Adrenal gland (tissue), 12 donors: ENCODE measurements around the gene C11orf58. TPM values are rescaled to one million over a fixed set of nuclear protein-coding genes. Genes with fewer than 3 reads are reported as not detected.

Experiments
- DNase-seq, 7 donors: peaks; one replicate each; pipeline ENCODE4 v3.0.0-alpha.2; 2019 to 2020
- H3K27ac ChIP-seq, 5 donors: fragments of 200-600 bp; sonication (generic) in 4 of 5; 1 replicate in 3 of 5; 2 replicates in 2 of 5; pipeline versions ENCODE4 v1.5.1 to v1.8.0; 2016 to 2020; ENCODE audit warnings: mild to moderate bottlenecking in 1 of 5
- H3K27me3 ChIP-seq: fragments of 200-600 bp; 2 replicates; pipeline ENCODE4 v1.8.0; 2021
- H3K36me3 ChIP-seq, 2 donors: fragments of 200-600 bp; replicated peaks in 1 of 2; 1 replicate in 1 of 2; 2 replicates in 1 of 2; pipeline versions ENCODE4 v1.5.1 to v1.8.0; 2018 to 2022
- H3K4me1 ChIP-seq, 2 donors: fragments of 200-600 bp; replicated peaks in 1 of 2; 1 replicate in 1 of 2; 2 replicates in 1 of 2; pipeline versions ENCODE4 v1.5.1 to v1.8.0; 2018 to 2021
- H3K4me3 ChIP-seq, 4 donors: fragments of 200-600 bp; sonication (generic) in 3 of 4; one replicate each; pipeline ENCODE4 v1.5.1; 2016 to 2018
- H3K9me3 ChIP-seq, 3 donors: fragments of 200-600 bp; sonication (generic) in 1 of 3; replicated peaks in 1 of 3; 1 replicate in 2 of 3; 2 replicates in 1 of 3; pipeline versions ENCODE4 v1.5.1 to v1.8.0; 2016 to 2021
- POLR2A ChIP-seq, 2 donors: fragments of 450-650 bp; IDR thresholded peaks; one replicate each; pipeline ENCODE4 v1.6.1; 2017; ENCODE audit warnings: antibody characterized with exemption in 2 of 2, mild to moderate bottlenecking in 2 of 2, moderate library complexity in 1 of 2
- WGBS, 4 donors: extraction: QIAGEN DNeasy Blood & Tissue Kit in 2 of 4; methylation state at CpG; one replicate each; pipeline versions ENCODE4 v1.1.5 to v1.1.7; 2013 to 2017; 5-methylcytosine and 5-hydroxymethylcytosine counted together
- intact Hi-C, 2 donors: fragments of 100-400 bp; cut with DNase I; formaldehyde crosslinking; loops; one replicate each; pipeline versions ENCODE4 v1.14.1 to v1.15.0; 2022 to 2023
- polyA plus RNA-seq, 3 donors: library from polyadenylated mRNA; stranded (reverse); fragments of 200-250 nt in 2 of 3; fragments of 350-450 nt in 1 of 3; fragmentation: Illumina TruSeq in 1 of 3; extraction: RNeasy Lipid Tissue Mini Kit (QIAGEN cat#74804) in 1 of 3; gene quantifications; one replicate each; pipeline ENCODE4 v1.2.3, GENCODE V29; 2013 to 2014
- total RNA-seq, 9 donors: library from RNA; depleted of rRNA in 4 of 9; stranded (reverse); fragments of >200 nt in 4 of 9; fragments of 120-200 nt in 1 of 9; fragmentation: NEBNext Ultra II Directional in 1 of 9; extraction: Animal tissue kit (Norgen Biotek cat#: 25700) in 1 of 9; gene quantifications; one replicate each; pipeline versions ENCODE4 v1.1.0 to v1.2.4, GENCODE V29; 2013 to 2023
- TF ChIP-seq, protein P1 (sequence below), 6 experiments: fragments of 450-650 bp in 4 of 6; fragments of 200-600 bp in 2 of 6; sonication (generic) in 1 of 6; IDR thresholded peaks; 1 replicate in 5 of 6; 2 replicates in 1 of 6; pipeline versions ENCODE4 v1.5.1 to v1.8.0; 2016 to 2021; ENCODE audit warnings: antibody characterized with exemption in 6 of 6, mild to moderate bottlenecking in 2 of 6, moderate library complexity in 1 of 6
- donor health status: healthy with polysubstance abuse.
- donor health status: Bipolar disorder and iron deficiency.
- donor health status: DM: yes; HTN: yes; CAD: no.
- donor health status: DM: no; HTN: no; CAD: no.
- donor health status: DM: no; HTN: no; CAD: no.
- donor health status: DM: yes; HTN: yes; CAD: no.

C11orf58 gene
- total and polyA plus RNA-seq, 12 donors: 63.7 to 297 (median 125) TPM

GRCh38 chr11:16778876-16779275 lies 40.4 kb downstream of the C11orf58 start:
- no peaks in the 10 kb centered on the region for H3K27me3 ChIP-seq
- no peaks in the 10 kb centered on the region for H3K4me1 ChIP-seq
- intact Hi-C loops: no loop called here
- DNase-seq: peak in 2 of 7 donors; percentile 14 to 17
- 88 to 95% (median 91%) methylated on average over 5 to 8 of the region's 8 CpGs for WGBS, 4 donors
- no peak overlapping the region for H3K4me3 ChIP-seq
- no peak overlapping the region for H3K27ac ChIP-seq
- H3K36me3 ChIP-seq: no peaks in the 10 kb centered on the region
- TF ChIP-seq POLR2A (IDR thresholded peaks at IDR 0.05): no peak
- TF ChIP-seq, protein P1, sequence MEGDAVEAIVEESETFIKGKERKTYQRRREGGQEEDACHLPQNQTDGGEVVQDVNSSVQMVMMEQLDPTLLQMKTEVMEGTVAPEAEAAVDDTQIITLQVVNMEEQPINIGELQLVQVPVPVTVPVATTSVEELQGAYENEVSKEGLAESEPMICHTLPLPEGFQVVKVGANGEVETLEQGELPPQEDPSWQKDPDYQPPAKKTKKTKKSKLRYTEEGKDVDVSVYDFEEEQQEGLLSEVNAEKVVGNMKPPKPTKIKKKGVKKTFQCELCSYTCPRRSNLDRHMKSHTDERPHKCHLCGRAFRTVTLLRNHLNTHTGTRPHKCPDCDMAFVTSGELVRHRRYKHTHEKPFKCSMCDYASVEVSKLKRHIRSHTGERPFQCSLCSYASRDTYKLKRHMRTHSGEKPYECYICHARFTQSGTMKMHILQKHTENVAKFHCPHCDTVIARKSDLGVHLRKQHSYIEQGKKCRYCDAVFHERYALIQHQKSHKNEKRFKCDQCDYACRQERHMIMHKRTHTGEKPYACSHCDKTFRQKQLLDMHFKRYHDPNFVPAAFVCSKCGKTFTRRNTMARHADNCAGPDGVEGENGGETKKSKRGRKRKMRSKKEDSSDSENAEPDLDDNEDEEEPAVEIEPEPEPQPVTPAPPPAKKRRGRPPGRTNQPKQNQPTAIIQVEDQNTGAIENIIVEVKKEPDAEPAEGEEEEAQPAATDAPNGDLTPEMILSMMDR (IDR thresholded peaks at IDR 0.05): no peak
- no peaks in the 10 kb centered on the region for H3K9me3 ChIP-seq

GRCh38 chr11:16779436-16779835 lies 41.0 kb downstream of the C11orf58 start:
- peak in 3 of 7 donors; percentile 25 to 52 (median 33) for DNase-seq
- H3K27ac ChIP-seq: no peak overlapping the region
- no peaks in the 10 kb centered on the region for H3K36me3 ChIP-seq
- H3K9me3 ChIP-seq: no peaks in the 10 kb centered on the region
- intact Hi-C loops: no loop called here
- H3K27me3 ChIP-seq: no peaks in the 10 kb centered on the region
- H3K4me3 ChIP-seq: no peak overlapping the region
- WGBS, 4 donors: 73 to 87% (median 81%) methylated on average over 7 to 8 of the region's 8 CpGs
- no peak for TF ChIP-seq POLR2A (IDR thresholded peaks at IDR 0.05)
- TF ChIP-seq, protein P1 (IDR thresholded peaks at IDR 0.05): no peak
- H3K4me1 ChIP-seq: no peaks in the 10 kb centered on the region

DNA sequence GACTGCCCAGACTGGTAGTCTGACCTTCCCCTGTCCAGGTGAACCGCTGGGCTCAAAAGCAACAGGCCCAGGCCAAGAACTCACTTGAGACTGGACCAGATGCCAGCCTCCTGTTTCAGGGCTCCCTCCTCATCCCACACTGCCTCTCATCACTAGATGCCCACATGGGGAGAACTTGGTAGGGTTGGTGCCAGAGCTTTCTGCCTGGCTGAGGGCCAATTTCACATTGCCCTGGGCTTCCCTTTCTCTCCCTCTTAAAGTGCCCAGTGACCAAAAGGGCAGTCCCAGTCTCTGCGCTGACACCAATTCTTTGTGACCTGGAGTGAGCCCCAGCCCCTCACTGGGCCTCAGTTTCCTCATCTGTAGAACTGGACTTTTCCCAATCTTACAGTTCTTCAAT lies 41.7 kb downstream of the C11orf58 start:
- Histone ChIP-seq H3K9me3 (no peaks in the 10 kb centered on the region), H3K27me3 (no peaks in the 10 kb centered on the region), H3K4me1 (no peaks in the 10 kb centered on the region), H3K27ac (no peak overlapping the region), H3K4me3 (no peak overlapping the region), H3K36me3 (no peaks in the 10 kb centered on the region)
- DNase-seq: peak in 2 of 7 donors; percentile 27 to 41
- TF ChIP-seq, protein P1 (IDR thresholded peaks at IDR 0.05): no peak
- no peak for TF ChIP-seq POLR2A (IDR thresholded peaks at IDR 0.05)
- WGBS, 4 donors: 92 to 100% (median 96%) methylated on average over 2 of the region's 2 CpGs
- intact Hi-C loops: loop anchor here (10.0 kb wide), 1 partner anchor 285 kb away; no protein-coding TSS in a partner anchor

DNA sequence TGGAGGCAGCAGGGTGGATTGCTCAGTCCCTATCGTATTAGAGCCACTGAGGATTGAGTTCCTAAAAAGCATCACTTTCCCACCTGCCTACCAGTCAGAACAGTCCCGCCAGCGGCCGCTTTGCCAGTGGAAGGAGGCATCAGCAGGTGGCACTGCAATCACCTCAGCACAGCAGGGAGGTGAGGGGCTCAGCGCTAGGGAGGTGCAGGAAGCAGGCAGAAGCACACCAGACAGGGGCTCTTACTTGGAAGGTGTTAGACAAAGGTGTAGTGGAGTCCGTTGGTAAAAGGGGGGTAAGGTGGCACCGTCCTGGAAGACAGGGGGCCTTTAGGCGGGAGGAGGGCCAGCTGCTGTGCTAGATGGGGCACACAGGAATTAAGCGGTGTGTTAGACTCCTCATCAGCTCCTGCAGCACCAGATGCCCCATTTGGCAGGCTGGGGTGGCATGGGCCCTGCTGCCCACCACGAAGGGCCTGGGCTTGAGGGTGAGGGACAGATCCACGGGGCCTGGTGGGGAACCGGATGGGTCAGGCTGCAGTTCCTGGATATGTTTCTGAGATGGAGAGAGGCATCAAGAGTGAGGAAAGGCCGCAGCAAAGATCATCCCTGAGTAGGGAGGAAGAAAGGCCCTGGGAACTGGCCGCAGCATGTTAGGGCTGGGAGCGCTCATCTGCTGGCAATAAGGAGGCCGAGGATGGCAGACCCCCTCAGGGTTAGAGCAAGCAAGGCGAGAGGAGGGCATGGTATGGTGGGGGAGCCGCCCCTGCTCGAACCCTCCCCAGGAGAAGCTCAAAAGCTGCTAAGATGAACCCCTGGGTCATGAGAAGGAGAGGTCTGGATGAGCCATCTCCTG lies 42.5 kb downstream of the C11orf58 start:
- intact Hi-C loops: loop anchor here (10.0 kb wide), 1 partner anchor 284 kb away; no protein-coding TSS in a partner anchor
- Histone ChIP-seq H3K4me1 (no peaks in the 10 kb centered on the region), H3K9me3 (no peaks in the 10 kb centered on the region), H3K36me3 (no peaks in the 10 kb centered on the region), H3K27me3 (no peaks in the 10 kb centered on the region), H3K27ac (no peak overlapping the region), H3K4me3 (no peak overlapping the region)
- WGBS, 4 donors: 80 to 92% (median 88%) methylated on average over 14 to 19 of the region's 19 CpGs
- peak in 1 of 7 donors; percentile 3 for DNase-seq
- no peak for TF ChIP-seq POLR2A (IDR thresholded peaks at IDR 0.05)
- TF ChIP-seq, protein P1 (IDR thresholded peaks at IDR 0.05): no peak
